Measurements from ENCODE around the gene IGSF9B.

GRCh38 chr11:133917921-133918607 is 38.7 kb downstream of the IGSF9B start:
- no peak for TF ChIP-seq CTCF (IDR thresholded peaks at IDR 0.05)
- TF ChIP-seq POLR2A (IDR thresholded peaks at IDR 0.05): no peak
- no peak for TF ChIP-seq POLR2AphosphoS5 (IDR thresholded peaks at IDR 0.05; ENCODE audit: insufficient read depth in 1 of 2, low read depth in 1 of 2)

All from vagina (tissue), 2 donors.